Tibial nerve (tissue), 3 donors: Measurements from ENCODE around the gene BCAR1.

Source experiments
- CTCF ChIP-seq, 5 experiments: fragments of 200-600 bp in 3 of 5; fragments of 450-650 bp in 2 of 5; sonication (generic) in 3 of 5; IDR thresholded peaks; one replicate each; pipeline ENCODE4 v1.5.1; 2016 to 2019; ENCODE audit warnings: antibody characterized with exemption in 5 of 5, mild to moderate bottlenecking in 3 of 5, moderate library complexity in 2 of 5
- POLR2A ChIP-seq, 2 donors: fragments of 450-650 bp; IDR thresholded peaks; one replicate each; pipeline ENCODE4 v1.6.1; 2017; ENCODE audit warnings: antibody characterized with exemption in 2 of 2, mild to moderate bottlenecking in 2 of 2, moderate library complexity in 2 of 2

DNA sequence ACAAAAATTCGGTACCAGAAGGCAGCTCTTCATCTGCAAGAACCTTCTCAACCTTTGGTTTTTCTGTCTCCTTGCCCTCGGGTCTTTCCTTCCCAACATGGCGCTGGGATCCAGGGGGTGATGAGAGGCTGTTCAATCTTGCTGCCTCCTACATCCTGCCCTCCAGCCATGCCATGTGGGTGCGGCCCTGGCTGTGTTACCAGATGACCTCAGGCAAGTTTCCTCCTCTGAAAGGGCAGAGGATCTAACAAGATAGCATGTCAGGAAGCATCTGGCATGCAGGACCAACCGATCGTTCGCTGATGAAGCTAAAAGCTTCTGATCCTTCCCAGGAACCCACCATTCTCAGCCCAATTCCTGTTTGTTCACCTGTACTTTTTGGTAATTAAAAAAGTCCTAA lies 36.8 kb upstream of the BCAR1 start:
- no peak for TF ChIP-seq POLR2A (IDR thresholded peaks at IDR 0.05)
- no peak for TF ChIP-seq CTCF (IDR thresholded peaks at IDR 0.05)
